Activated naive CD4-positive, alpha-beta T cell treated with anti-CD3 and anti-CD28 coated beads, Interleukin-2, amount 50 U/mL, for 24 hours (primary cell): ENCODE results near the gene CHRNE.

Experiments
- H3K27ac Mint-ChIP-seq: one replicate; pipeline ENCODE4 v1.8.0; 2021; ENCODE audit warnings: mild to moderate bottlenecking, mixed read lengths
- H3K27me3 Mint-ChIP-seq: one replicate; pipeline ENCODE4 v1.8.0; 2021; ENCODE audit warnings: mixed read lengths
- H3K36me3 Mint-ChIP-seq: one replicate; pipeline ENCODE4 v1.8.0; 2021; ENCODE audit warnings: mixed read lengths
- H3K4me1 Mint-ChIP-seq: one replicate; pipeline ENCODE4 v1.8.0; 2021; ENCODE audit warnings: mixed read lengths
- H3K4me3 Mint-ChIP-seq: one replicate; pipeline ENCODE4 v1.8.0; 2021; ENCODE audit warnings: mild to moderate bottlenecking, mixed read lengths
- H3K9me3 Mint-ChIP-seq: one replicate; pipeline ENCODE4 v1.8.0; 2021; ENCODE audit warnings: mixed read lengths

The CHRNE gene

DNA sequence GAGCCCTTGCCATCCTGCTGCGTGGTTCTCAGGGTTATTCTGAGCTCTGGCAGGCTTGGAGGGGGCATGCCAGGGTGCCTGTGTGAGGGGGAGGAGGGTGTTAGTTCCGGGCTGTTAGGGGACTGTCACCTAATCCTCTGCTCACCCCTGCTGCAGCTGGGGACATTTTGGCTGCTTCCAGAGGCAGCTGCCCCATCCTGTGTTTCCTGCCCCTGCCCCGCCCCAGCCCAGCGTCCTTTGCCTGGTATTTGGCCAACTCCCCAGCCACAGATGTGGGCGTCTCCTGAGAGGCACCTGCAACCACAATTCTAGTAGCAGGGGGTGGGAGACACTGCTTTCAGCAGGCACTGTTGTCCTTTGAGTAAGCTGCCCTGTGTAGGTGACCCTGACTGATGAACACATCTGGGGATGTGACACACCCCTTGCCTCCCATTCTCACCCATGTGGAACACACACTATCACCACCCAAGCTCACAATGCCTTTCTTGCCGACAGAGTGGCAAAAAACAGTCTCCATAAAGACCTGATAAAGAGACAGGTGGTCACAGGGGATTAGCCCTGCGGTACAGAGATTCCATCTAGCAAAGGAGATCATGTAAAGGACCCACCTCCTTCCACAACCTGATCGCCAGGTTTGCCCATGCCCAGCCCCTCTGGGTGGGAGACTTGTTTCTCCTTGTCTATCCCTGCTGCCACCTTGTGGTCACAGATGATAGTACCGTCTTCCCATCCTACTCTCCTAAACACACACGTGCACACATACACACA lies at the start of gene CHRNE:
CHRNE (minus strand) TSS at position 48 of the 768 bp plus-strand sequence; CDS start at position 13, 35 bp downstream.
- Mint-ChIP-seq H3K27ac (no peak within 1 kb of the TSS), H3K4me3 (peak within 1 kb of the TSS; percentile 69), H3K9me3 (no peaks in the 10 kb centered on the region), H3K27me3 (no peaks in the 10 kb centered on the region), H3K4me1 (peaks cover 31% of the 10 kb centered on the region), H3K36me3 (no peaks in the 10 kb centered on the region)

- Mint-ChIP-seq H3K9me3 (no peaks in the 10 kb centered on the region), H3K36me3 (peaks cover 7% of the 10 kb centered on the region), H3K27ac (peak overlapping the region; percentile 85), H3K27me3 (no peaks in the 10 kb centered on the region), H3K4me1 (peaks cover 20% of the 10 kb centered on the region), H3K4me3 (peak overlapping the region; percentile 90)
Observed at GRCh38 chr17:4951486-4951885, 48.6 kb upstream of the CHRNE start.

DNA sequence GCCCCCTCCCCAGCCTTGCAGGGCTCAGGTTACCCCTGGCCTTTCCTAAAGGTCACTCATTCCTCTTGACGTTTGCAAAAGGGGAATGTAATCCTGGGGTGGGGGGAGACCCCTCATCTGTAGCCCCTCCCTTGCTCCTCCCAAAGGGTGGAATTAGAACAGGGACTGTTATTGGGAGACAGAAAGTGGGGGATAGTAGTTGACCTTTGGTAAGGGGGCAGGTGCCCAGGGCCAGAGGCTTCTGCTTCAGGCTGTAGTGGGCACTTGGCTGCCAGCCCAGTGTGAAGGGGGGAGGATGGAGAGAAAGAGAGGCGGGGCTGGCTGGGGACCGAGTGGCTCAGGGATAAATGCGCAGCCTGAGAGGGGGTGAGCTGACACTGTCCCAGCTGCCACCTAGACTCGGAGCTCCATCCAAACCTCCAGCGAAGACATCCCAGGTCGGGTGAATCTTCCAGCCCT lies 47.9 kb upstream of the CHRNE start, which contains the start of gene ENO3:
ENO3 (plus strand) TSS at position 374 of the 459 bp plus-strand sequence. CDS start 711 bp downstream, outside the sequence.
- Mint-ChIP-seq H3K4me3 (peak within 1 kb of the TSS; percentile 90), H3K36me3 (peaks cover 12% of the 10 kb centered on the region), H3K9me3 (no peaks in the 10 kb centered on the region), H3K4me1 (peaks cover 17% of the 10 kb centered on the region), H3K27me3 (no peaks in the 10 kb centered on the region), H3K27ac (peak within 1 kb of the TSS; percentile 97)

GRCh38 chr17:4950075-4950745 lies 47.3 kb upstream of the CHRNE start:
- H3K36me3 Mint-ChIP-seq: peaks cover 18% of the 10 kb centered on the region
- H3K27me3 Mint-ChIP-seq: no peaks in the 10 kb centered on the region
- H3K4me3 Mint-ChIP-seq: peak overlapping the region; percentile 90
- H3K4me1 Mint-ChIP-seq: peaks cover 23% of the 10 kb centered on the region
- peak overlapping the region; percentile 97 for H3K27ac Mint-ChIP-seq
- no peaks in the 10 kb centered on the region for H3K9me3 Mint-ChIP-seq

- peaks cover 30% of the 10 kb centered on the region for H3K4me1 Mint-ChIP-seq
- H3K4me3 Mint-ChIP-seq: peak overlapping the region; percentile 100
- no peaks in the 10 kb centered on the region for H3K27me3 Mint-ChIP-seq
- H3K9me3 Mint-ChIP-seq: no peaks in the 10 kb centered on the region
- H3K27ac Mint-ChIP-seq: peak overlapping the region; percentile 88
- H3K36me3 Mint-ChIP-seq: peaks cover 20% of the 10 kb centered on the region
Observed at GRCh38 chr17:4949321-4950074, 46.6 kb upstream of the CHRNE start.

- Mint-ChIP-seq H3K27ac (peak overlapping the region; percentile 100), H3K9me3 (no peaks in the 10 kb centered on the region), H3K36me3 (peaks cover 21% of the 10 kb centered on the region), H3K27me3 (no peaks in the 10 kb centered on the region), H3K4me1 (peaks cover 33% of the 10 kb centered on the region), H3K4me3 (peak overlapping the region; percentile 100)
Observed at GRCh38 chr17:4948931-4949320, 46.0 kb upstream of the CHRNE start.

DNA sequence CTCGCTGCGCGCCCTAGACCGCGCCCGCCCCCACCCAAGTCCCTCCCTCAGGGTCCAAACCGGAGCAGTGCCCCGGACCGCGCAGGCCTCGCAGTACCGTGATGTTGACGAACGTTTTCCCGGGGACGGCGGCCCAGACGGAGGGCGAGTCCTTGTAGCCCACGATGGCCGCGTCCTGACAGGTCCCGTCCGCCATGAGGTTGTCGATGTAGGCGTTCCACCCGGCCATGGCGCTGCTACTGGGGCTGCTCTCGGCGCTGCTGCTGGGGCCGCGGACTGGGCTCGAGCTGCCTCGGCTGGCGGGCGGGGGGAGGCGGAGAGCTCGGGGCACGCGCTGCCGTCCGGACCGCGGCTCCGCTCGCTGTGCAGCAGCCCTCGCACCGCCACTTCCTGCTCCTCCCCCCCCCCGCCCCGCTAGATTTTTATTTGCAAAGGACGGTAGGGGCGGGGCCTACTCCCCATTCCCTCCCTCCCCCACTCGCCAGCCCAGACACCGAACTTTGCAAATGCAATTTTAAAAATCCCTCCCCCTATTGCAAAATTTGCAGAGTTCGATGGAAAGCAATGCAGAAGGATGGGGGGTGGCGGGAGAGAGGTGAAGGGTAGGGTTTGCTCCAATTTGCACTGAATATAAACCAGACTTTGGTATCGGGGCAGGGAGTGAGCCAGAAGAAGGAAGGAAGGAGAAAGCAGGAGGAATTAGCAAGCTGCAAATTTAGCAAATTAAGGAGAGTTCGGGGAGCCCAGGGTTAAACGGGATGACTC lies 45.5 kb upstream of the CHRNE start, which contains the start of gene PFN1:
PFN1 (minus strand) TSS at position 365 of the 765 bp plus-strand sequence; CDS start at position 229, 136 bp downstream.
- H3K4me3 Mint-ChIP-seq: peak within 1 kb of the TSS; percentile 100
- peaks cover 38% of the 10 kb centered on the region for H3K4me1 Mint-ChIP-seq
- peak within 1 kb of the TSS; percentile 100 for H3K27ac Mint-ChIP-seq
- H3K27me3 Mint-ChIP-seq: no peaks in the 10 kb centered on the region
- H3K36me3 Mint-ChIP-seq: peaks cover 22% of the 10 kb centered on the region
- H3K9me3 Mint-ChIP-seq: no peaks in the 10 kb centered on the region

DNA sequence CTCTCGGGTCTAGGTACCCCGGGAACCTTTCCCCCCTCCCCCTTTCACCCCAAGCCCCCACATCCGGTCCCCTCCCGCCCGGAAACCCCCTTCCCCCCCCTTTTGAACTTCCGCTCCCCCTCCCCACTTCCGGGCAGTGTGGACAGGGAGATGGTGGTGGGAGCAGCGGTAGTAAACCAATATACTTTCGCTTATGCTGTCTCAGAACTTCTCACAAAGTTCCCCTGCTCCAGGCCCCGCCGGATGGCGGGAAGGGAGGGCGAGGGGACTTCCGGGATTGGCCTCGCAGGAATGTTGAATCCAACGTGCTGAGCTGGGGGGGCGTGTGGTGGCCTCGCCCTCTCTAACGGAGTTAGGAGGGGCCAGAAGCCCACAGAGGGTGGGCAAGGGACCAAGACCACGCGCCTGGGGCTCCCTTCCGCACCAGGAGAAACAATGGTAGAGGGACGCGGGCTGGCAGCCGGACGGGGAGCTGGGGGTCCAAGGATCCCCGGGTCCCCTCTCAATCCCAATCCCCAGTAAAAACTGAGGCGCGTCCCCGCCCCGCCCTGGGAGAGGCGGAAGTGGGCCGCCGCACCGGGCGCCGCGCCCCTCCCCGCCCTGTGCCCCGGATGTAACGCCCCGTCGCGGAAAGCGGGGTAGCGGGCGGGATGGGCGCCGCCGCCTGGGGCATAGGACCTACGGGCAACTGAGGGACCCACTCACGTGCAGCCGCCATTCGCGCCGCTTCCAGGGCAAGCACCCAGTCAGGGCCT lies 44.7 kb upstream of the CHRNE start:
- Mint-ChIP-seq H3K4me1 (peaks cover 45% of the 10 kb centered on the region), H3K36me3 (peaks cover 25% of the 10 kb centered on the region), H3K4me3 (peak overlapping the region; percentile 100), H3K27ac (peak overlapping the region; percentile 97), H3K27me3 (no peaks in the 10 kb centered on the region), H3K9me3 (no peaks in the 10 kb centered on the region)

DNA sequence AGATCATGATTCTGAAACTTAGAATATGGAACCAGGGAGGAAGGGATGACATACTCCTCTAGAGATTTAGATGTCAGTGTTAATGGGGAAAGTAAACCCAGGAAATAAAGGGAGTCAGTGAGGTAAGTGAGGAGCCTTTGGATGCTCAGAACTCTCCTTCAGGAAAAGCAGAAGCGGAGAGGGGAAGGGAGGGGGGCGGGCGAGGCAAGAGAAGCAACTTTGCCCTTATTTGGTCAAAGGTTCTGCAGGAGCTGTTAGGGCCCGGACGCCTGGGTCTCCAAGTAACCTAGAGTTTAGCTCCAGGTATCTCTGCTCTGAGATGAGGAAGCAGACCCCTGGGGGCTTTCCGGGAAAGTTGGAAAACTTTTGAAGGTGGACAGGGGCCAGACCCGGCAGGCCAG lies 44.1 kb upstream of the CHRNE start:
- no peaks in the 10 kb centered on the region for H3K27me3 Mint-ChIP-seq
- H3K9me3 Mint-ChIP-seq: no peaks in the 10 kb centered on the region
- H3K4me1 Mint-ChIP-seq: peaks cover 51% of the 10 kb centered on the region
- peak overlapping the region; percentile 82 for H3K27ac Mint-ChIP-seq
- peak overlapping the region; percentile 100 for H3K4me3 Mint-ChIP-seq
- H3K36me3 Mint-ChIP-seq: peaks cover 26% of the 10 kb centered on the region

DNA sequence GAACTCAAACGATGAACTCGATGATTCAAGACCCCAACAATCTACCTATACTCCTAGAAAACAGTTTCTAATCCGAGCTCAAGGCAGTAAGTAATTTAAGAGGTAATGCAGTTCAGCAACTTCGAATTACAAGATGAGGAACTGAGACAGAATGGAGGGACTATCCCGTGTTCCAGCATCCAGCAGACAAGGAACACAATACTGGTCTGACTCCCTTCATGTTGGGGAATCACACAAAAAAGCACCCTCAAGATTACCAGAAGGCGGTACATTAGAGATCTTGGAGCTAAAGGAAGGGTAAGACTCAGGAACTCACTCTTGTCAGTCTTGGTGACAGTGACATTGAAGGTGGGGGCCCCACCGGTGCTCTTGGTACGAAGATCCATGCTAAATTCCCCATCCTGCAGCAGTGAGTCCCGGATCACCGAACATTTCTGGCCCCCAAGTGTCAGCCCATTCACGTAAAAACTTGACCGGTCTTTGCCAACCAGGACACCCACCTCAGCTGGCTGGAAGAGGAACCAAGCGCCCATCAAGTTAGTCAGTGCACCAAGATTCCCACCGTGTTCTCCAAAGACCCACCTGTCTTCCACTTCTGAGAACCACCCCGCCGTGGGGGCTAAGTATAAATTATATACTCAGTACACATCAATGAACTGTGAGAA lies 43.5 kb upstream of the CHRNE start:
- peaks cover 57% of the 10 kb centered on the region for H3K4me1 Mint-ChIP-seq
- peaks cover 32% of the 10 kb centered on the region for H3K36me3 Mint-ChIP-seq
- peak overlapping the region; percentile 82 for H3K27ac Mint-ChIP-seq
- peak overlapping the region; percentile 100 for H3K4me3 Mint-ChIP-seq
- no peaks in the 10 kb centered on the region for H3K9me3 Mint-ChIP-seq
- H3K27me3 Mint-ChIP-seq: no peaks in the 10 kb centered on the region

GRCh38 chr17:4945944-4946280 lies 43.0 kb upstream of the CHRNE start:
- H3K4me3 Mint-ChIP-seq: peak overlapping the region; percentile 100
- H3K36me3 Mint-ChIP-seq: peaks cover 33% of the 10 kb centered on the region
- H3K4me1 Mint-ChIP-seq: peaks cover 57% of the 10 kb centered on the region
- no peaks in the 10 kb centered on the region for H3K27me3 Mint-ChIP-seq
- peak overlapping the region; percentile 96 for H3K27ac Mint-ChIP-seq
- no peaks in the 10 kb centered on the region for H3K9me3 Mint-ChIP-seq

DNA sequence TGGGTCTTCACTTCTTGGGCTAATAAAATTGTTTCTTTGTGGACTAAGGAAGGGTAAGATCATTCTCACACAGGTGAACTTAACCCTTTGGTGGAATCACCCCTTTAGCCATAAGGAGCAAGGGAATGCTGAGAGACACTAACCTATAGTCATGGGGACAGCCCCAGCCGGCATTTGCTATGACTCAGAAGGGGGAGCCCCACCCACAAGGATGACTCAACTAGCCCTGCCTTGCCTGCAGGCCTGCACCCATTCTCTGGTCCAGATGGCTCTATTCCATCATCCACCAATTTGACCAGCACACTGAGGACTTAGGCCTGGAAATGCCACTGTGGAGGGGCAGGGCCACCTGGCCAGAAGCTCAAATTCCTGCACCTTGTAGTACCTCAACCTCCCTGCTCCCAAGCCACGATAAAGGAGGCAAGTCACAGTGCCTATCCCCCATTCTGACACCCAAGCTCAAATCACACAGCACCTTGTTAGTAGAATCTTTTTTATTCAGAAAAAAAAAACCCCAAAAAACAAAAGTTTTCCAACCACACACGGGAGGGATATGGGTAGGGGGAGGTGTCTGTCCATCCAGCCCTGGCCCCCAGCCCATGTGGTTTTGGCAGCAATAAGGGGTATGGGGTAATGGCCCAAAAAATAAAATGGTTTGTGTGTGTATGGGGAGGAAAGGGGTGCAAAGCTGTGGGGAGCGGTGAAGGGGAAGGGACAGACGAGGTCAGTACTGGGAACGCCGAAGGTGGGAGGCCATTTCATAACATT lies 42.5 kb upstream of the CHRNE start:
- Mint-ChIP-seq H3K27me3 (no peaks in the 10 kb centered on the region), H3K9me3 (no peaks in the 10 kb centered on the region), H3K4me1 (peaks cover 51% of the 10 kb centered on the region), H3K4me3 (peak overlapping the region; percentile 100), H3K36me3 (peaks cover 33% of the 10 kb centered on the region), H3K27ac (peak overlapping the region; percentile 96)

- peaks cover 33% of the 10 kb centered on the region for H3K36me3 Mint-ChIP-seq
- H3K27ac Mint-ChIP-seq: peak overlapping the region; percentile 96
- peak overlapping the region; percentile 100 for H3K4me3 Mint-ChIP-seq
- H3K4me1 Mint-ChIP-seq: peaks cover 49% of the 10 kb centered on the region
- no peaks in the 10 kb centered on the region for H3K27me3 Mint-ChIP-seq
- no peaks in the 10 kb centered on the region for H3K9me3 Mint-ChIP-seq
Observed at GRCh38 chr17:4944554-4945175, 41.8 kb upstream of the CHRNE start.
